GM12878 (cell line): ENCODE results near the gene RAET1E. TPM values are rescaled to one million over a fixed set of nuclear protein-coding genes. Genes with fewer than 3 reads are reported as not detected.

ENCODE experiments used
- ATAC-seq: fragments of 200-7000 bp; cut with Tn5 transposase; 3 replicates; pipeline ENCODE4 v1.9.1; 2020; ENCODE audit warnings: mild to moderate bottlenecking, moderate library complexity
- BruUV-seq: library from RNA; stranded (reverse); fragments of 400-500 nt; replicated peaks from 2 replicates; lab custom pipeline; 2021; lab: Mats Ljungman, UMichigan
- CTCF ChIA-PET: fragments of 300-600 bp; sonication (Branson Sonifier 250); formaldehyde crosslinking; extraction: SDS; loops from one replicate; lab custom pipeline; 2021; ENCODE audit warnings: inconsistent platforms; lab: Yijun Ruan, JAX
- POLR2A ChIA-PET: fragments of 350-600 bp; formaldehyde crosslinking; extraction: SDS; loops from one replicate; lab custom pipeline; 2021; ENCODE audit warnings: inconsistent platforms; lab: Charles Lee
- RAD21 ChIA-PET: fragments of 300-600 bp; sonication (Branson Sonifier 250); formaldehyde crosslinking; loops from one replicate; lab custom pipeline; 2023; ENCODE audit warnings: antibody characterized with exemption; ENCODE audit not compliant: unreplicated experiment; lab: Charles Lee
- SMC1A ChIA-PET: fragments of 300-600 bp; sonication (Branson Sonifier 250); formaldehyde crosslinking; loops from one replicate; lab custom pipeline; 2023; ENCODE audit not compliant: unreplicated experiment, uncharacterized antibody; lab: Charles Lee
- DNase-seq: peaks from one replicate; pipeline ENCODE4 v3.0.0-alpha.2; 2011; ENCODE audit warnings: low read depth, low spot score
- FAIRE-seq: peaks from 3 replicates; lab custom pipeline; 2011; peaks lifted over from hg19 to GRCh38; lab: Jason Lieb, UNC
- H2AFZ ChIP-seq: 2 replicates; pipeline ENCODE4 v1.6.0; 2011; ENCODE audit warnings: low read depth, low read length, control low read depth; ENCODE audit not compliant: control insufficient read depth
- H3K27ac ChIP-seq: 2 replicates; pipeline ENCODE4 v1.5.1; 2011; ENCODE audit warnings: control low read depth; ENCODE audit not compliant: control insufficient read depth, insufficient read depth
- H3K27me3 ChIP-seq, 2 experiments: replicated peaks in 1 of 2; 2 replicates each; pipeline versions ENCODE4 v1.6.0 to v1.6.1; 2011; ENCODE audit warnings: low read length in 1 of 2; ENCODE audit not compliant: control insufficient read depth in 2 of 2, insufficient read depth in 2 of 2
- H3K36me3 ChIP-seq, 2 experiments: 2 replicates each; pipeline ENCODE4 v1.5.1; 2011; ENCODE audit warnings: low read length in 1 of 2; ENCODE audit not compliant: control insufficient read depth in 2 of 2, insufficient read depth in 2 of 2
- H3K4me1 ChIP-seq: 2 replicates; pipeline ENCODE4 v1.6.1; 2011; ENCODE audit warnings: mild to moderate bottlenecking, low read length, moderate library complexity, mixed read lengths; ENCODE audit not compliant: control insufficient read depth, insufficient read depth
- H3K4me2 ChIP-seq: 2 replicates; pipeline ENCODE4 v1.6.0; 2011; ENCODE audit warnings: control low read depth; ENCODE audit not compliant: control insufficient read depth, insufficient read depth
- H3K4me3 ChIP-seq: fragments of 200-600 bp; sonication (generic); 2 replicates; pipeline ENCODE4 v1.5.1; 2016
- H3K79me2 ChIP-seq: 2 replicates; pipeline ENCODE4 v1.6.0; 2011; ENCODE audit warnings: low read length; ENCODE audit not compliant: control insufficient read depth, insufficient read depth
- H3K9ac ChIP-seq: 2 replicates; pipeline ENCODE4 v1.8.0; 2011; ENCODE audit warnings: low read length, control low read depth, mixed read lengths; ENCODE audit not compliant: control insufficient read depth, insufficient read depth
- H3K9me3 ChIP-seq: replicated peaks from 3 replicates; pipeline ENCODE4 v1.5.1; 2011; ENCODE audit warnings: mild to moderate bottlenecking, low read length; ENCODE audit not compliant: control insufficient read depth, insufficient read depth
- H4K20me1 ChIP-seq: 2 replicates; pipeline ENCODE4 v1.6.0; 2011; ENCODE audit not compliant: control insufficient read depth, insufficient read depth
- BCL11A ChIP-seq: IDR thresholded peaks from 2 replicates; pipeline ENCODE4 v1.6.1; 2011; ENCODE audit warnings: low read depth, low read length
- CREB1 ChIP-seq: IDR thresholded peaks from 2 replicates; pipeline ENCODE4 v1.6.1; 2012; ENCODE audit warnings: low read depth, mild to moderate bottlenecking, inconsistent platforms
- FOS ChIP-seq: IDR thresholded peaks from 3 replicates; pipeline ENCODE4 v1.6.1; 2011; ENCODE audit warnings: borderline replicate concordance; ENCODE audit not compliant: insufficient read length; ENCODE audit errors: extremely low read depth
- LARP7 ChIP-seq: fragments of 450-650 bp; IDR thresholded peaks from 2 replicates; pipeline ENCODE4 v1.6.1; 2017; ENCODE audit warnings: mild to moderate bottlenecking
- MEF2A ChIP-seq: IDR thresholded peaks from 2 replicates; pipeline ENCODE4 v1.6.1; 2011; ENCODE audit warnings: low read depth, mild to moderate bottlenecking, low read length, moderate library complexity; ENCODE audit not compliant: insufficient read depth
- MEF2B ChIP-seq: fragments of 450-650 bp; IDR thresholded peaks from 2 replicates; pipeline ENCODE4 v1.6.1; 2018; ENCODE audit warnings: mild to moderate bottlenecking, moderate library complexity; ENCODE audit not compliant: partially characterized antibody, poor library complexity, severe bottlenecking
- MTA3 ChIP-seq: IDR thresholded peaks from 2 replicates; pipeline ENCODE4 v1.6.1; 2012; ENCODE audit warnings: low read length, inconsistent platforms, borderline replicate concordance
- RBBP5 ChIP-seq: fragments of 200-600 bp; sonication (generic); conservative IDR thresholded peaks from 2 replicates; pipeline ENCODE4 v1.6.1; 2016
- SMAD5 ChIP-seq: IDR thresholded peaks from 2 replicates; pipeline ENCODE4 v1.6.1; 2016; ENCODE audit warnings: antibody characterized with exemption, low read depth
- TCF12 ChIP-seq: IDR thresholded peaks from 2 replicates; pipeline ENCODE4 v1.6.1; 2011; ENCODE audit warnings: low read depth, mild to moderate bottlenecking, low read length
- WRNIP1 ChIP-seq: IDR thresholded peaks from 2 replicates; pipeline ENCODE4 v1.6.1; 2011; ENCODE audit warnings: low read depth, low read length, improper control_type of control experiment, borderline replicate concordance
- YBX1 ChIP-seq: fragments of 450-650 bp; IDR thresholded peaks from 2 replicates; pipeline ENCODE4 v1.6.1; 2016; ENCODE audit warnings: antibody characterized with exemption
- ZBED1 ChIP-seq: IDR thresholded peaks from 2 replicates; pipeline ENCODE4 v1.6.1; 2016; ENCODE audit warnings: borderline replicate concordance
- ZBTB11 ChIP-seq: fragments of 450-650 bp; formaldehyde crosslinking; IDR thresholded peaks from 2 replicates; pipeline ENCODE4 v1.5.0; 2022; ENCODE audit warnings: mild to moderate bottlenecking, missing genetic modification characterization
- ZBTB33 ChIP-seq: fragments of 450-650 bp; IDR thresholded peaks from 2 replicates; pipeline ENCODE4 v1.6.1; 2017; ENCODE audit warnings: mild to moderate bottlenecking
- ZNF24 ChIP-seq: fragments of 450-650 bp; IDR thresholded peaks from 2 replicates; pipeline ENCODE4 v1.6.1; 2017; ENCODE audit warnings: antibody characterized with exemption, mild to moderate bottlenecking
- ZSCAN29 ChIP-seq: fragments of 450-650 bp; IDR thresholded peaks from 2 replicates; pipeline ENCODE4 v1.6.1; 2017; ENCODE audit warnings: mild to moderate bottlenecking, moderate library complexity
- WGBS: methylation state at CpG from one replicate; pipeline ENCODE4 v1.1.6; 2016; ENCODE audit warnings: low lambda C conversion rate; ENCODE audit not compliant: insufficient replicate concordance, insufficient coverage; ENCODE audit errors: missing lambda C conversion rate; 5-methylcytosine and 5-hydroxymethylcytosine counted together
- in situ Hi-C: fragments of 300-500 bp; cut with MboI; formaldehyde crosslinking; loops from 9 replicates; pipeline ENCODE4 v1.14.3; 2018; ENCODE audit warnings: mixed read lengths
- intact Hi-C: fragments of 100-400 bp; cut with micrococcal nuclease; formaldehyde crosslinking; loops from one replicate; pipeline ENCODE4 v1.14.2; 2022; ENCODE audit not compliant: unreplicated experiment
- polyA plus RNA-seq, 11 experiments: library from polyadenylated mRNA; depleted of rRNA in 4 of 11; unstranded in 6 of 11; stranded (reverse) in 5 of 11; fragments of >200 nt; fragmentation: Nextera tagmentation in 4 of 11; fragmentation: Illumina TruSeq in 1 of 11; extraction: Ambion mirVana in 4 of 11; extraction: Trizol in 1 of 11; gene quantifications; 1 replicate in 1 of 11; 2 replicates in 10 of 11; pipeline versions ENCODE4 v1.2.1 to v1.2.3, GENCODE V29; 2011 to 2016; ENCODE audit warnings: inconsistent platforms in 2 of 11, missing spikeins in 2 of 11, low read depth in 1 of 11
- total RNA-seq, 4 experiments: library from RNA; depleted of rRNA in 3 of 4; stranded (reverse); fragments of >200 nt in 3 of 4; fragmentation: Illumina TruSeq in 1 of 4; extraction: Trizol in 1 of 4; gene quantifications; 2 replicates each; pipeline versions ENCODE4 v1.2.1 to v1.2.3, GENCODE V29; 2013 to 2021
- TF ChIP-seq, protein P1 (sequence below): fragments of 450-650 bp; formaldehyde crosslinking; IDR thresholded peaks from 2 replicates; pipeline ENCODE4 v1.4.0; 2020; ENCODE audit warnings: mild to moderate bottlenecking, moderate library complexity

Gene RAET1E
- total and polyA plus RNA-seq, 10 of the 15 experiments (the other 5 are each of a cell fraction or from before 2014, with no cell fraction given) = not detected

- H3K4me2 ChIP-seq = no peak overlapping the region
- no peaks in the 10 kb centered on the region; a peak in 2 of 4 replicates for H3K27me3 ChIP-seq
- ATAC-seq (no peak), FAIRE-seq (no peak), DNase-seq (no peak)
- H2AFZ ChIP-seq = no peak overlapping the region
- intact Hi-C loops (no loop called here), in situ Hi-C loops (no loop called here)
- H3K4me3 ChIP-seq = no peak overlapping the region
- no peaks in the 10 kb centered on the region for H3K79me2 ChIP-seq
- ChIA-PET SMC1A (no interaction called here), CTCF (no interaction called here), RAD21 (no interaction called here), POLR2A (no interaction called here)
- BruUV-seq = no TSS peak
- H3K9me3 ChIP-seq = no peaks in the 10 kb centered on the region
- H3K4me1 ChIP-seq = no peaks in the 10 kb centered on the region
- H3K9ac ChIP-seq = no peak overlapping the region
- no peak overlapping the region for H3K27ac ChIP-seq
- no peaks in the 10 kb centered on the region for H3K36me3 ChIP-seq
- no peaks in the 10 kb centered on the region for H4K20me1 ChIP-seq
- WGBS = 14% methylated on average over 6 of the region's 6 CpGs
- TF ChIP-seq SMAD5 (no peak), ZBTB33 (no peak), FOS (no peak), LARP7 (no peak), ZBTB11 (CRISPR knock-in tag) (no peak), WRNIP1 (no peak), MEF2A (no peak), CREB1 (no peak), MTA3 (no peak), TCF12 (no peak), ZNF24 (no peak), ZSCAN29 (no peak), MEF2B (no peak), ZBED1 (no peak), RBBP5 (no peak), BCL11A (no peak), YBX1 (no peak)
- TF ChIP-seq, protein P1, sequence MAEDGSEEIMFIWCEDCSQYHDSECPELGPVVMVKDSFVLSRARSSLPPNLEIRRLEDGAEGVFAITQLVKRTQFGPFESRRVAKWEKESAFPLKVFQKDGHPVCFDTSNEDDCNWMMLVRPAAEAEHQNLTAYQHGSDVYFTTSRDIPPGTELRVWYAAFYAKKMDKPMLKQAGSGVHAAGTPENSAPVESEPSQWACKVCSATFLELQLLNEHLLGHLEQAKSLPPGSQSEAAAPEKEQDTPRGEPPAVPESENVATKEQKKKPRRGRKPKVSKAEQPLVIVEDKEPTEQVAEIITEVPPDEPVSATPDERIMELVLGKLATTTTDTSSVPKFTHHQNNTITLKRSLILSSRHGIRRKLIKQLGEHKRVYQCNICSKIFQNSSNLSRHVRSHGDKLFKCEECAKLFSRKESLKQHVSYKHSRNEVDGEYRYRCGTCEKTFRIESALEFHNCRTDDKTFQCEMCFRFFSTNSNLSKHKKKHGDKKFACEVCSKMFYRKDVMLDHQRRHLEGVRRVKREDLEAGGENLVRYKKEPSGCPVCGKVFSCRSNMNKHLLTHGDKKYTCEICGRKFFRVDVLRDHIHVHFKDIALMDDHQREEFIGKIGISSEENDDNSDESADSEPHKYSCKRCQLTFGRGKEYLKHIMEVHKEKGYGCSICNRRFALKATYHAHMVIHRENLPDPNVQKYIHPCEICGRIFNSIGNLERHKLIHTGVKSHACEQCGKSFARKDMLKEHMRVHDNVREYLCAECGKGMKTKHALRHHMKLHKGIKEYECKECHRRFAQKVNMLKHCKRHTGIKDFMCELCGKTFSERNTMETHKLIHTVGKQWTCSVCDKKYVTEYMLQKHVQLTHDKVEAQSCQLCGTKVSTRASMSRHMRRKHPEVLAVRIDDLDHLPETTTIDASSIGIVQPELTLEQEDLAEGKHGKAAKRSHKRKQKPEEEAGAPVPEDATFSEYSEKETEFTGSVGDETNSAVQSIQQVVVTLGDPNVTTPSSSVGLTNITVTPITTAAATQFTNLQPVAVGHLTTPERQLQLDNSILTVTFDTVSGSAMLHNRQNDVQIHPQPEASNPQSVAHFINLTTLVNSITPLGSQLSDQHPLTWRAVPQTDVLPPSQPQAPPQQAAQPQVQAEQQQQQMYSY (CRISPR knock-in tag) = no peak
These were observed 7.3 kb downstream of the RAET1E start for GRCh38 chr6:149890629-149891045.
